ENCODE measurements around the gene RAB19. TPM values are rescaled to one million over a fixed set of nuclear protein-coding genes. Genes with fewer than 3 reads are reported as not detected.

The RAB19 gene
- total and polyA plus RNA-seq, 10 of the 15 experiments (the other 5 are each of a cell fraction or from before 2014, with no cell fraction given), result 0.14 to 1.0 (median 0.23) TPM; not detected in 5

DNA sequence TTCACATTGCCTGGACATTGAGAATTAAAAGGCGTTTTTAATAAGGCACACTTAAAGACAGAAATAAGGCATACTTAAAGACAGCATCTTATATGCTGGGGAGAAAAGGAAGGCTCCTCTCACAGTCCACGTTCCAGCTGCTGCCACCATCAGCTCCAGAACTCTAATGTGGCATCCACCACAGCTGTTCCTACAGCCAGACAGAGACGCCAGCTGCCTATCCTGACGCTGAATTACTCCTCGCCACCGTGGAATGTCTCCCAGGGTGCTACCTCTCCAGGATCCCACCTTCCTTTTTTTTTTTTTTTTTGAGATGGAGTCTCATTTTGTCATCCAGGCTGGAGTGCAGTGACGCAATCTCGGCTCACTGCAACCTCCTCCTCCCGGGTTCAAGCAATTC is 36.3 kb upstream of the RAB19 start:
- WGBS (ENCODE audit: insufficient coverage, insufficient replicate concordance, low lambda C conversion rate, missing lambda C conversion rate), result 87% methylated on average over 9 of the region's 9 CpGs
- Histone ChIP-seq H3K9ac (ENCODE audit: control insufficient read depth, insufficient read depth, low read length) (no peak overlapping the region), H3K4me1 (ENCODE audit: control insufficient read depth, insufficient read depth, low read length) (no peaks in the 10 kb centered on the region), H3K27ac (ENCODE audit: control insufficient read depth, insufficient read depth) (no peak overlapping the region), H3K4me3 (no peak overlapping the region), H3K79me2 (ENCODE audit: control insufficient read depth, insufficient read depth, low read length) (no peaks in the 10 kb centered on the region), H3K36me3 (ENCODE audit: control insufficient read depth in 2 of 2, insufficient read depth in 2 of 2, low read length in 1 of 2) (no peaks in the 10 kb centered on the region; a peak in 1 of 4 replicates), H2AFZ (ENCODE audit: control insufficient read depth, low read depth, low read length) (no peak overlapping the region), H4K20me1 (ENCODE audit: control insufficient read depth, insufficient read depth) (no peaks in the 10 kb centered on the region), H3K4me2 (ENCODE audit: control insufficient read depth, insufficient read depth) (no peak overlapping the region), H3K9me3 (replicated peaks; ENCODE audit: control insufficient read depth, insufficient read depth, low read length) (no peaks in the 10 kb centered on the region), H3K27me3 (replicated peaks in 1 of 2; ENCODE audit: control insufficient read depth in 2 of 2, insufficient read depth in 2 of 2, low read length in 1 of 2) (no peaks in the 10 kb centered on the region)
- FAIRE-seq (no peak), ATAC-seq (no peak), DNase-seq (ENCODE audit: low read depth, low spot score) (no peak)
- intact Hi-C loops (cut with micrococcal nuclease; ENCODE audit: unreplicated experiment) (no loop called here), in situ Hi-C loops (cut with MboI) (no loop called here)
- SMC1A ChIA-PET (ENCODE audit: uncharacterized antibody, unreplicated experiment), result no interaction called here
- BruUV-seq (replicated peaks), result no TSS peak
- POLR2A ChIA-PET, result interaction anchor here (0.6 kb wide), 1 partner anchor 720 kb away, joined by 4 read pairs; no protein-coding TSS in a partner anchor
- RAD21 ChIA-PET (ENCODE audit: unreplicated experiment), result no interaction called here
- CTCF ChIA-PET, result interaction anchor here (0.7 kb wide), 1 partner anchor 1087 kb away, joined by 3 read pairs; no protein-coding TSS in a partner anchor
- TF ChIP-seq, protein P1, sequence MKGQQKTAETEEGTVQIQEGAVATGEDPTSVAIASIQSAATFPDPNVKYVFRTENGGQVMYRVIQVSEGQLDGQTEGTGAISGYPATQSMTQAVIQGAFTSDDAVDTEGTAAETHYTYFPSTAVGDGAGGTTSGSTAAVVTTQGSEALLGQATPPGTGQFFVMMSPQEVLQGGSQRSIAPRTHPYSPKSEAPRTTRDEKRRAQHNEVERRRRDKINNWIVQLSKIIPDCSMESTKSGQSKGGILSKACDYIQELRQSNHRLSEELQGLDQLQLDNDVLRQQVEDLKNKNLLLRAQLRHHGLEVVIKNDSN (IDR thresholded peaks at IDR 0.05; ENCODE audit: borderline replicate concordance, extremely low read length, insufficient read depth, low read depth, low read length), result no peak
- no peak for TF ChIP-seq CHD2 (IDR thresholded peaks at IDR 0.05; ENCODE audit: borderline replicate concordance, low read depth, low read length)
- no peak for TF ChIP-seq SUPT20H (IDR thresholded peaks at IDR 0.05; ENCODE audit: borderline replicate concordance, control insufficient read depth, low read depth, low read length)
- TF ChIP-seq NR2C1 (IDR thresholded peaks at IDR 0.05), result no peak
- no peak for TF ChIP-seq SREBF1 (IDR thresholded peaks at IDR 0.05; ENCODE audit: low read length)
- no peak for TF ChIP-seq NFIC (IDR thresholded peaks at IDR 0.05; ENCODE audit: low read depth, low read length)
- TF ChIP-seq, protein P2, sequence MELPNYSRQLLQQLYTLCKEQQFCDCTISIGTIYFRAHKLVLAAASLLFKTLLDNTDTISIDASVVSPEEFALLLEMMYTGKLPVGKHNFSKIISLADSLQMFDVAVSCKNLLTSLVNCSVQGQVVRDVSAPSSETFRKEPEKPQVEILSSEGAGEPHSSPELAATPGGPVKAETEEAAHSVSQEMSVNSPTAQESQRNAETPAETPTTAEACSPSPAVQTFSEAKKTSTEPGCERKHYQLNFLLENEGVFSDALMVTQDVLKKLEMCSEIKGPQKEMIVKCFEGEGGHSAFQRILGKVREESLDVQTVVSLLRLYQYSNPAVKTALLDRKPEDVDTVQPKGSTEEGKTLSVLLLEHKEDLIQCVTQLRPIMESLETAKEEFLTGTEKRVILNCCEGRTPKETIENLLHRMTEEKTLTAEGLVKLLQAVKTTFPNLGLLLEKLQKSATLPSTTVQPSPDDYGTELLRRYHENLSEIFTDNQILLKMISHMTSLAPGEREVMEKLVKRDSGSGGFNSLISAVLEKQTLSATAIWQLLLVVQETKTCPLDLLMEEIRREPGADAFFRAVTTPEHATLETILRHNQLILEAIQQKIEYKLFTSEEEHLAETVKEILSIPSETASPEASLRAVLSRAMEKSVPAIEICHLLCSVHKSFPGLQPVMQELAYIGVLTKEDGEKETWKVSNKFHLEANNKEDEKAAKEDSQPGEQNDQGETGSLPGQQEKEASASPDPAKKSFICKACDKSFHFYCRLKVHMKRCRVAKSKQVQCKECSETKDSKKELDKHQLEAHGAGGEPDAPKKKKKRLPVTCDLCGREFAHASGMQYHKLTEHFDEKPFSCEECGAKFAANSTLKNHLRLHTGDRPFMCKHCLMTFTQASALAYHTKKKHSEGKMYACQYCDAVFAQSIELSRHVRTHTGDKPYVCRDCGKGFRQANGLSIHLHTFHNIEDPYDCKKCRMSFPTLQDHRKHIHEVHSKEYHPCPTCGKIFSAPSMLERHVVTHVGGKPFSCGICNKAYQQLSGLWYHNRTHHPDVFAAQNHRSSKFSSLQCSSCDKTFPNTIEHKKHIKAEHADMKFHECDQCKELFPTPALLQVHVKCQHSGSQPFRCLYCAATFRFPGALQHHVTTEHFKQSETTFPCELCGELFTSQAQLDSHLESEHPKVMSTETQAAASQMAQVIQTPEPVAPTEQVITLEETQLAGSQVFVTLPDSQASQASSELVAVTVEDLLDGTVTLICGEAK (IDR thresholded peaks at IDR 0.05; ENCODE audit: borderline replicate concordance), result no peak
- TF ChIP-seq FOXK2 (IDR thresholded peaks at IDR 0.05), result no peak
- TF ChIP-seq NRF1 (conservative IDR thresholded peaks at IDR 0.05; ENCODE audit: low read depth, low read length), result no peak
- TF ChIP-seq, protein P3, sequence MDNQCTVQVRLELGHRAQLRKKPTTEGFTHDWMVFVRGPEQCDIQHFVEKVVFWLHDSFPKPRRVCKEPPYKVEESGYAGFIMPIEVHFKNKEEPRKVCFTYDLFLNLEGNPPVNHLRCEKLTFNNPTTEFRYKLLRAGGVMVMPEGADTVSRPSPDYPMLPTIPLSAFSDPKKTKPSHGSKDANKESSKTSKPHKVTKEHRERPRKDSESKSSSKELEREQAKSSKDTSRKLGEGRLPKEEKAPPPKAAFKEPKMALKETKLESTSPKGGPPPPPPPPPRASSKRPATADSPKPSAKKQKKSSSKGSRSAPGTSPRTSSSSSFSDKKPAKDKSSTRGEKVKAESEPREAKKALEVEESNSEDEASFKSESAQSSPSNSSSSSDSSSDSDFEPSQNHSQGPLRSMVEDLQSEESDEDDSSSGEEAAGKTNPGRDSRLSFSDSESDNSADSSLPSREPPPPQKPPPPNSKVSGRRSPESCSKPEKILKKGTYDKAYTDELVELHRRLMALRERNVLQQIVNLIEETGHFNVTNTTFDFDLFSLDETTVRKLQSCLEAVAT (IDR thresholded peaks at IDR 0.05), result no peak
- TF ChIP-seq POU2F2 (IDR thresholded peaks at IDR 0.05; ENCODE audit: borderline replicate concordance, low read depth, low read length), result no peak
- no peak for TF ChIP-seq MXI1 (IDR thresholded peaks at IDR 0.05; ENCODE audit: low read depth, low read length)
